HG03378 (cell line): ENCODE data around the gene CTNNAL1.
"Not testable (repeated sequence)": the region's sequence is repeated elsewhere in the genome, so short reads cannot be mapped to it uniquely, and the experiment has no call there.

Experiments used
- ATAC-seq: cut with Tn5 transposase; IDR thresholded peaks from one replicate; pipeline ENCODE4 v1.9.1; 2021; ENCODE audit warnings: mild to moderate bottlenecking, moderate library complexity; ENCODE audit not compliant: unreplicated experiment

The CTNNAL1 gene

GRCh38 chr9:108997112-108997511, 16.2 kb downstream of the CTNNAL1 start:
- no peak for ATAC-seq

GRCh38 chr9:108996643-108997042, 16.7 kb downstream of the CTNNAL1 start:
- no peak for ATAC-seq

- peak; percentile 86 for ATAC-seq
These were observed 18.6 kb downstream of the CTNNAL1 start for GRCh38 chr9:108994695-108995094.

- no peak for ATAC-seq
These were observed 21.8 kb downstream of the CTNNAL1 start for GRCh38 chr9:108991479-108991878.

GRCh38 chr9:108983885-108984284, 29.4 kb downstream of the CTNNAL1 start:
- ATAC-seq = no peak

GRCh38 chr9:108980893-108981292, 32.4 kb downstream of the CTNNAL1 start:
- ATAC-seq = no peak

- ATAC-seq = no peak
These were observed 35.1 kb downstream of the CTNNAL1 start for GRCh38 chr9:108978205-108978604.

GRCh38 chr9:108973895-108974294, 39.4 kb downstream of the CTNNAL1 start:
- ATAC-seq = no peak

- no peak for ATAC-seq
These were observed 40.6 kb downstream of the CTNNAL1 start for GRCh38 chr9:108972626-108973209.

GRCh38 chr9:108972186-108972585, 41.1 kb downstream of the CTNNAL1 start:
- ATAC-seq = no peak

GRCh38 chr9:108971392-108971791, 41.9 kb downstream of the CTNNAL1 start:
- ATAC-seq = not testable (repeated sequence)

- ATAC-seq = no peak
These were observed 45.4 kb downstream of the CTNNAL1 start for GRCh38 chr9:108967916-108968315.

GRCh38 chr9:108963459-108964143, 49.7 kb downstream of the CTNNAL1 start:
- ATAC-seq = no peak

- no peak for ATAC-seq
These were observed 52.1 kb downstream of the CTNNAL1 start for GRCh38 chr9:108961151-108961550.

GRCh38 chr9:108960331-108960730, 53.0 kb downstream of the CTNNAL1 start:
- ATAC-seq = no peak

- no peak for ATAC-seq
These were observed 56.7 kb downstream of the CTNNAL1 start for GRCh38 chr9:108956631-108957026.

- ATAC-seq = no peak
These were observed 57.2 kb downstream of the CTNNAL1 start for GRCh38 chr9:108956022-108956630.

GRCh38 chr9:108953983-108954574, 59.2 kb downstream of the CTNNAL1 start:
- ATAC-seq = no peak

- ATAC-seq = no peak
These were observed 61.7 kb downstream of the CTNNAL1 start for GRCh38 chr9:108951578-108951977.

- no peak for ATAC-seq
These were observed 63.1 kb downstream of the CTNNAL1 start for GRCh38 chr9:108950168-108950567.

GRCh38 chr9:108939975-108940374, 73.3 kb downstream of the CTNNAL1 start:
- no peak for ATAC-seq
